Right atrium auricular region (tissue), 2 donors: ENCODE data around the gene NRG4. TPM values are rescaled to one million over a fixed set of nuclear protein-coding genes. Genes with fewer than 3 reads are reported as not detected.
A peak's percentile ranks its signal among the peaks of the same experiment; 100 is the strongest.
"Not testable (repeated sequence)": the region's sequence is repeated elsewhere in the genome, so short reads cannot be mapped to it uniquely, and the experiment has no call there.

ENCODE experiments used
- DNase-seq: peaks from one replicate; pipeline ENCODE4 v3.0.0-alpha.2; 2019; ENCODE audit warnings: low spot score
- H3K27ac ChIP-seq, 2 donors: fragments of 200-600 bp; sonication (generic); 1 replicate in 1 of 2; 2 replicates in 1 of 2; pipeline ENCODE4 v1.5.1; 2016 to 2019
- H3K27me3 ChIP-seq, 2 donors: fragments of 200-600 bp; sonication (generic); one replicate each; pipeline versions ENCODE4 v1.5.1 to v1.6.0; 2017 to 2019
- H3K36me3 ChIP-seq: fragments of 200-600 bp; sonication (generic); one replicate; pipeline ENCODE4 v1.5.1; 2016
- H3K4me1 ChIP-seq, 2 donors: fragments of 200-600 bp; sonication (generic); one replicate each; pipeline versions ENCODE4 v1.5.1 to v1.6.0; 2017 to 2019
- H3K4me3 ChIP-seq, 2 donors: fragments of 200-600 bp; sonication (generic); 1 replicate in 1 of 2; 2 replicates in 1 of 2; pipeline ENCODE4 v1.5.1; 2017 to 2019; ENCODE audit warnings: mild to moderate bottlenecking in 1 of 2, moderate library complexity in 1 of 2
- H3K9me3 ChIP-seq, 2 donors: fragments of 200-600 bp; sonication (generic); one replicate each; pipeline ENCODE4 v1.5.1; 2019
- total RNA-seq, 2 donors: library from RNA; depleted of rRNA; stranded (reverse); fragments of >200 nt; gene quantifications; one replicate each; pipeline ENCODE4 v1.1.0, GENCODE V29; 2016
- TF ChIP-seq, protein P1 (sequence below), 2 donors: fragments of 200-600 bp; sonication (generic); IDR thresholded peaks; one replicate each; pipeline ENCODE4 v1.5.1; 2019; ENCODE audit warnings: antibody characterized with exemption in 2 of 2

Gene NRG4
- total RNA-seq, 2 donors from 2014 or later: 0.63 to 1.1 TPM

DNA sequence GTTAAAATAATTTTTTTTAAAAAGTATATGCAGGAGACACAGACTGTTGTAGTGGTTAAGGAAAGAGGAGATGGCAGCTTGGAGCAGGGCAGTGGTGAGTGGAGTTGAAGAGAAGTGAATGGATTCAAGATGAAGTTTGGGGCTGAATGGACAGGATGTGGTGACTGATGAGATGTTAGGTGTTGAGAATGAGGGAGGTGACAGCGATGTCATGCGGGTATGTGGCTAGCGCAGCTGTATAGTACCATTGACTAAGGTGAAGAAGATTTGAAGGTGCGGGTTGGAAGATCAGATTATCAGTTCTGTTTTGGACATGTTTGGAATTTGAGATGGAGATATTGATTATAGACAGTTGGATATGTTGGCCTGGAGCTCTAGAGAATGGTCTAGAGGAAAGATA, 88.5 kb downstream of the NRG4 start:
- Histone ChIP-seq H3K4me1 (peaks cover 0 to 27% of the 10 kb centered on the region in 2 donors), H3K27me3 (no peaks in the 10 kb centered on the region), H3K27ac (no peak overlapping the region), H3K4me3 (no peak overlapping the region), H3K9me3 (no peaks in the 10 kb centered on the region), H3K36me3 (no peaks in the 10 kb centered on the region)
- DNase-seq: no peak
- TF ChIP-seq, protein P1, sequence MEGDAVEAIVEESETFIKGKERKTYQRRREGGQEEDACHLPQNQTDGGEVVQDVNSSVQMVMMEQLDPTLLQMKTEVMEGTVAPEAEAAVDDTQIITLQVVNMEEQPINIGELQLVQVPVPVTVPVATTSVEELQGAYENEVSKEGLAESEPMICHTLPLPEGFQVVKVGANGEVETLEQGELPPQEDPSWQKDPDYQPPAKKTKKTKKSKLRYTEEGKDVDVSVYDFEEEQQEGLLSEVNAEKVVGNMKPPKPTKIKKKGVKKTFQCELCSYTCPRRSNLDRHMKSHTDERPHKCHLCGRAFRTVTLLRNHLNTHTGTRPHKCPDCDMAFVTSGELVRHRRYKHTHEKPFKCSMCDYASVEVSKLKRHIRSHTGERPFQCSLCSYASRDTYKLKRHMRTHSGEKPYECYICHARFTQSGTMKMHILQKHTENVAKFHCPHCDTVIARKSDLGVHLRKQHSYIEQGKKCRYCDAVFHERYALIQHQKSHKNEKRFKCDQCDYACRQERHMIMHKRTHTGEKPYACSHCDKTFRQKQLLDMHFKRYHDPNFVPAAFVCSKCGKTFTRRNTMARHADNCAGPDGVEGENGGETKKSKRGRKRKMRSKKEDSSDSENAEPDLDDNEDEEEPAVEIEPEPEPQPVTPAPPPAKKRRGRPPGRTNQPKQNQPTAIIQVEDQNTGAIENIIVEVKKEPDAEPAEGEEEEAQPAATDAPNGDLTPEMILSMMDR (IDR thresholded peaks at IDR 0.05): no peak

DNA sequence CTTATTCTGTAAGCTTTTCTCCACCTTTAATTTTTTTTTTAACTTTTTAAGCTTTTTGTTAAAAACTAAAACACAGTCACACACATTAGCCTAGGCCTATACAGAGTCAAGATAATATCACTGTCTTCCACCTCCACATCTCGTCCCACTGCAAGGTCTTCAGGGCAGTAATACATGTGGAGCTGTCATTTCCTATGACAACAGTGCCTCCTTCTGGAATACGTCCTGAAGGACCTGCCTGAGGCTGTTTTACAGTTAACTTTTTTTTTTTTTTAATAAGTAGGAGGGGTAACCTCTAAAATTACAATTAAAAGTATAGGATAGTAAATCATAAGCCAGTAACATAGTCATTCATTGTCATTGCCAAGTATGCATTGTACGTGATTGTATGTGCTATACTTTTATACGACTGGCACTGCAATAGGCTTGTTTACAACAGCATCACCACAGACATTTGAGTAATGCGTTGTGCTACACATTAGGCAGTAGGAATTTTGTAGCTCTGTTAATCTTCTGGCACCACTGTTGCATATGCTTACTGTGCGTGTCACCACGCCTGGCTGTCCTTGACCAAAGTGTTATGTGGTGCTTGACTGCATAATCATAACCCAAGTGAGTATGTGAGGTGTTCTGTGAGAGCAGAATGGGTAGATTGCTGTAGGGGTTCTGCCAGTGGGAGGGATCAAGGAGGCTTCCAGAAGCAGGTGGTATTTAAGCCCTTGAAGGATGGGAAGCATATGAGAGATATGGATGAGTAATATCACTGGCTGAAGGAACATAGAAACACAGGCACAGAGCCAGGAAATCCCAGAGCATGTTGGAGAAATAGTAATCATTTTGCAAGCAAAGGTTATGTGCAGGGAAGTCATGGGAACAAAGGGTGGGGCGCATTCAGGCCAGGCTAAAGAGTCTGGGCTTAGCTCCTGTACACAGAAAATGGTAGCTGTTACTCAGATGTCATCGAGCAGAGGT, 90.2 kb downstream of the NRG4 start:
- Histone ChIP-seq H3K9me3 (no peaks in the 10 kb centered on the region), H3K4me3 (no peak overlapping the region), H3K36me3 (peaks cover 5% of the 10 kb centered on the region), H3K27ac (no peak overlapping the region), H3K4me1 (peaks cover 0 to 27% of the 10 kb centered on the region in 2 donors), H3K27me3 (no peaks in the 10 kb centered on the region)
- DNase-seq: no peak
- TF ChIP-seq, protein P1 (IDR thresholded peaks at IDR 0.05): peak in 1 of 2 donors; percentile 46

- Histone ChIP-seq H3K9me3 (no peaks in the 10 kb centered on the region), H3K36me3 (peaks cover 5% of the 10 kb centered on the region), H3K4me3 (no peak overlapping the region), H3K27ac (no peak overlapping the region), H3K4me1 (peaks cover 0 to 19% of the 10 kb centered on the region in 2 donors), H3K27me3 (no peaks in the 10 kb centered on the region)
- DNase-seq: no peak
- TF ChIP-seq, protein P1 (IDR thresholded peaks at IDR 0.05): no peak
Measured at GRCh38 chr15:75920079-75920478, 92.1 kb downstream of the NRG4 start.

GRCh38 chr15:75918135-75918534, 94.1 kb downstream of the NRG4 start:
- no peak for DNase-seq
- peaks cover 12% of the 10 kb centered on the region for H3K36me3 ChIP-seq

GRCh38 chr15:75916978-75917377, 95.2 kb downstream of the NRG4 start:
- DNase-seq: no peak
- no peak overlapping the region for H3K27ac ChIP-seq
- TF ChIP-seq, protein P1 (IDR thresholded peaks at IDR 0.05): no peak
- no peaks in the 10 kb centered on the region for H3K9me3 ChIP-seq
- no peak overlapping the region for H3K4me3 ChIP-seq
- H3K4me1 ChIP-seq: peaks cover 0 to 2% of the 10 kb centered on the region in 2 donors
- H3K27me3 ChIP-seq: no peaks in the 10 kb centered on the region
- peaks cover 12% of the 10 kb centered on the region for H3K36me3 ChIP-seq

More at GRCh38 chr15:75918135-75918534, 94.1 kb downstream of the NRG4 start:
- H3K27me3 ChIP-seq: no peaks in the 10 kb centered on the region
- H3K27ac ChIP-seq: no peak overlapping the region
- TF ChIP-seq, protein P1 (IDR thresholded peaks at IDR 0.05): no peak
- H3K4me3 ChIP-seq: no peak overlapping the region
- peaks cover 0 to 14% of the 10 kb centered on the region in 2 donors for H3K4me1 ChIP-seq
- no peaks in the 10 kb centered on the region for H3K9me3 ChIP-seq

GRCh38 chr15:75910355-75910754, 101.9 kb downstream of the NRG4 start:
- DNase-seq: not testable (repeated sequence)
- peaks cover 11% of the 10 kb centered on the region for H3K36me3 ChIP-seq

More at GRCh38 chr15:75910355-75910754, 101.9 kb downstream of the NRG4 start:
- H3K27ac ChIP-seq, H3K4me3 ChIP-seq, H3K27me3 ChIP-seq, H3K9me3 ChIP-seq, H3K4me1 ChIP-seq: not testable (repeated sequence)
